Neural progenitor cell (in vitro differentiated cells): ENCODE results near the gene MAP7D2. TPM values are rescaled to one million over a fixed set of nuclear protein-coding genes. Genes with fewer than 3 reads are reported as not detected.

Source experiments
- DNase-seq: peaks from one replicate; pipeline ENCODE4 v3.0.0-alpha.2; 2016; ENCODE audit warnings: low spot score
- H2AFZ ChIP-seq: fragments of 200-600 bp; sonication (generic); replicated peaks from 2 replicates; pipeline ENCODE4 v1.6.1; 2016; ENCODE audit warnings: antibody characterized with exemption
- H3F3A ChIP-seq: fragments of 200-600 bp; sonication (generic); 2 replicates; pipeline ENCODE4 v1.6.1; 2016; ENCODE audit warnings: antibody characterized with exemption, low read depth
- H3K27ac ChIP-seq: fragments of 200-600 bp; sonication (generic); 2 replicates; pipeline ENCODE4 v1.5.1; 2016; ENCODE audit warnings: mild to moderate bottlenecking
- H3K27me3 ChIP-seq: fragments of 200-600 bp; sonication (generic); 2 replicates; pipeline ENCODE4 v1.6.1; 2016; ENCODE audit warnings: mild to moderate bottlenecking, moderate library complexity
- H3K36me3 ChIP-seq: fragments of 200-600 bp; sonication (generic); 2 replicates; pipeline ENCODE4 v1.5.1; 2016
- H3K4me1 ChIP-seq: fragments of 200-600 bp; sonication (generic); 2 replicates; pipeline ENCODE4 v1.6.1; 2016; ENCODE audit warnings: mixed run types
- H3K4me2 ChIP-seq: fragments of 200-600 bp; sonication (generic); 2 replicates; pipeline ENCODE4 v1.6.1; 2016
- H3K4me3 ChIP-seq: fragments of 200-600 bp; sonication (generic); 2 replicates; pipeline ENCODE4 v1.5.1; 2016
- H3K79me2 ChIP-seq: fragments of 200-600 bp; sonication (generic); 2 replicates; pipeline ENCODE4 v1.6.1; 2016; ENCODE audit warnings: low read depth
- H3K9ac ChIP-seq: fragments of 200-600 bp; sonication (generic); 2 replicates; pipeline ENCODE4 v1.6.1; 2016
- H3K9me3 ChIP-seq: fragments of 200-600 bp; sonication (generic); 2 replicates; pipeline ENCODE4 v1.5.1; 2016; ENCODE audit warnings: low read depth
- H4K20me1 ChIP-seq: fragments of 200-600 bp; sonication (generic); 2 replicates; pipeline ENCODE4 v1.6.1; 2016; ENCODE audit warnings: low read depth
- H3K27ac Mint-ChIP-seq: 3 replicates; pipeline ENCODE4 v1.8.0; 2021; ENCODE audit warnings: mixed read lengths
- H3K27me3 Mint-ChIP-seq: 2 replicates; pipeline ENCODE4 v1.8.0; 2022; ENCODE audit warnings: low read depth, mild to moderate bottlenecking, inconsistent platforms, moderate library complexity, mixed read lengths; ENCODE audit not compliant: insufficient read depth
- H3K36me3 Mint-ChIP-seq: 3 replicates; pipeline ENCODE4 v1.8.0; 2021; ENCODE audit warnings: mixed read lengths
- H3K4me1 Mint-ChIP-seq: 3 replicates; pipeline ENCODE4 v1.8.0; 2021; ENCODE audit warnings: mixed read lengths
- H3K4me3 Mint-ChIP-seq: 3 replicates; pipeline ENCODE4 v1.8.0; 2021; ENCODE audit warnings: mild to moderate bottlenecking, moderate library complexity, mixed read lengths
- H3K9me3 Mint-ChIP-seq: 3 replicates; pipeline ENCODE4 v1.8.0; 2020; ENCODE audit warnings: mixed read lengths
- EZH2 ChIP-seq: fragments of 200-600 bp; sonication (generic); IDR thresholded peaks from 2 replicates; pipeline ENCODE4 v1.6.1; 2017; ENCODE audit warnings: antibody characterized with exemption, mild to moderate bottlenecking, moderate library complexity
- EZH2phosphoT487 ChIP-seq: fragments of 200-600 bp; sonication (generic); IDR thresholded peaks from 2 replicates; pipeline ENCODE4 v1.6.1; 2017; ENCODE audit warnings: antibody characterized with exemption
- total RNA-seq: library from RNA; depleted of rRNA; stranded (reverse); fragments of >200 nt; gene quantifications from 2 replicates; pipeline ENCODE4 v1.2.3, GENCODE V29; 2015; ENCODE audit warnings: low replicate concordance
- TF ChIP-seq, protein P1 (sequence below): fragments of 200-600 bp; sonication (generic); IDR thresholded peaks from 2 replicates; pipeline ENCODE4 v1.5.1; 2017; ENCODE audit warnings: antibody characterized with exemption, mild to moderate bottlenecking

The MAP7D2 gene
- total RNA-seq, 1 donor from 2014 or later = 2.6 TPM

DNA sequence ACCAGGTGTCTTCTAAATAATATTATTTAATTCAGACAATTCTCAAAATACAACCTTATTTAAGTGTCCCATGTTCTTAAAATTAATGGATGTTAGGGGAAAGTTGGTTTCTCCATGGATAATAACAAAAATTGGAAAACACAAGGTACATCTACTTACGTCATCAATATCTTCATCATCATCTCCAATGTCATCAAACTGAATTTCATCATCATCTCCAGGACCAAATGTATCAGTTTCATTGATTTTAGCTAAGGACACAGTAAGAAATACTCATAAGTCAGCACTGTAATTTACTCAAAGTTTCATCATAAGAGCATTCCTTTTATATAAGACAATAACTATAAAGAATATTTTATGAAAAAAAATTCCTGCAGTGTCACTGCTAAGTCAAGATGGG is 13.7 kb upstream of the MAP7D2 start:
- Histone ChIP-seq H3K79me2 (peaks cover 11% of the 10 kb centered on the region), H3K36me3 (no peaks in the 10 kb centered on the region), H3K27ac (no peak overlapping the region), H3K9me3 (no peaks in the 10 kb centered on the region), H3K9ac (no peak overlapping the region), H3F3A (peaks cover 14% of the 10 kb centered on the region), H4K20me1 (peaks cover 15% of the 10 kb centered on the region), H3K4me3 (no peak overlapping the region), H2AFZ (no peak overlapping the region), H3K27me3 (no peaks in the 10 kb centered on the region), H3K4me1 (no peaks in the 10 kb centered on the region), H3K4me2 (no peak overlapping the region)
- peaks cover 6% of the 10 kb centered on the region for H3K36me3 Mint-ChIP-seq
- no peaks in the 10 kb centered on the region for H3K9me3 Mint-ChIP-seq
- no peak for DNase-seq
- H3K27ac Mint-ChIP-seq = no peak overlapping the region
- H3K4me3 Mint-ChIP-seq = no peak overlapping the region
- no peaks in the 10 kb centered on the region for H3K27me3 Mint-ChIP-seq
- TF ChIP-seq EZH2phosphoT487 = no peak
- TF ChIP-seq, protein P1, sequence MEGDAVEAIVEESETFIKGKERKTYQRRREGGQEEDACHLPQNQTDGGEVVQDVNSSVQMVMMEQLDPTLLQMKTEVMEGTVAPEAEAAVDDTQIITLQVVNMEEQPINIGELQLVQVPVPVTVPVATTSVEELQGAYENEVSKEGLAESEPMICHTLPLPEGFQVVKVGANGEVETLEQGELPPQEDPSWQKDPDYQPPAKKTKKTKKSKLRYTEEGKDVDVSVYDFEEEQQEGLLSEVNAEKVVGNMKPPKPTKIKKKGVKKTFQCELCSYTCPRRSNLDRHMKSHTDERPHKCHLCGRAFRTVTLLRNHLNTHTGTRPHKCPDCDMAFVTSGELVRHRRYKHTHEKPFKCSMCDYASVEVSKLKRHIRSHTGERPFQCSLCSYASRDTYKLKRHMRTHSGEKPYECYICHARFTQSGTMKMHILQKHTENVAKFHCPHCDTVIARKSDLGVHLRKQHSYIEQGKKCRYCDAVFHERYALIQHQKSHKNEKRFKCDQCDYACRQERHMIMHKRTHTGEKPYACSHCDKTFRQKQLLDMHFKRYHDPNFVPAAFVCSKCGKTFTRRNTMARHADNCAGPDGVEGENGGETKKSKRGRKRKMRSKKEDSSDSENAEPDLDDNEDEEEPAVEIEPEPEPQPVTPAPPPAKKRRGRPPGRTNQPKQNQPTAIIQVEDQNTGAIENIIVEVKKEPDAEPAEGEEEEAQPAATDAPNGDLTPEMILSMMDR = no peak
- TF ChIP-seq EZH2 = no peak
- H3K4me1 Mint-ChIP-seq = no peaks in the 10 kb centered on the region

DNA sequence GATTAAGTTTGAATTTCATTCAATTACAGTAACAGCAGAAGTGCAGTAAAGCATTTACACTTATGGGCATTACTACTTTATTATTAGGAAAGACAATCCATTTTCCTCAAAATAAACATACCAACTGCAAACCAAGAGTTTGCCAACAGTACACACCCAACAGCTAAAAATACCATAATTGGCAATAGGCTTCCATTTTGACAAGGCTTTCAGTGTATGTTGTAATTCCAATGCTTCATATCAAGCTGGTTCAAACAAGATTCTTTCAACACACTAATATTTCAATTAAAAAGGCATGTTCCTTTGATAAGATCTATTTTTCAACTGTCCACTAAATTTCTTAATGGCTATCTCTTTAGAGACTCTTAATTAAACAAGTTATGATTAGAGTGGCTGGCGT is 12.8 kb upstream of the MAP7D2 start:
- no peak overlapping the region for H3K4me3 Mint-ChIP-seq
- Histone ChIP-seq H3F3A (peaks cover 14% of the 10 kb centered on the region), H3K27ac (no peak overlapping the region), H3K4me1 (no peaks in the 10 kb centered on the region), H3K9me3 (no peaks in the 10 kb centered on the region), H3K9ac (no peak overlapping the region), H3K4me2 (no peak overlapping the region), H2AFZ (no peak overlapping the region), H4K20me1 (peaks cover 8% of the 10 kb centered on the region), H3K36me3 (no peaks in the 10 kb centered on the region), H3K27me3 (no peaks in the 10 kb centered on the region), H3K4me3 (no peak overlapping the region), H3K79me2 (peaks cover 9% of the 10 kb centered on the region)
- no peak overlapping the region for H3K27ac Mint-ChIP-seq
- no peaks in the 10 kb centered on the region for H3K9me3 Mint-ChIP-seq
- H3K36me3 Mint-ChIP-seq = peaks cover 6% of the 10 kb centered on the region
- TF ChIP-seq, protein P1 = no peak
- TF ChIP-seq EZH2 = no peak
- TF ChIP-seq EZH2phosphoT487 = no peak
- H3K27me3 Mint-ChIP-seq = no peaks in the 10 kb centered on the region
- DNase-seq = no peak
- H3K4me1 Mint-ChIP-seq = no peaks in the 10 kb centered on the region

DNA sequence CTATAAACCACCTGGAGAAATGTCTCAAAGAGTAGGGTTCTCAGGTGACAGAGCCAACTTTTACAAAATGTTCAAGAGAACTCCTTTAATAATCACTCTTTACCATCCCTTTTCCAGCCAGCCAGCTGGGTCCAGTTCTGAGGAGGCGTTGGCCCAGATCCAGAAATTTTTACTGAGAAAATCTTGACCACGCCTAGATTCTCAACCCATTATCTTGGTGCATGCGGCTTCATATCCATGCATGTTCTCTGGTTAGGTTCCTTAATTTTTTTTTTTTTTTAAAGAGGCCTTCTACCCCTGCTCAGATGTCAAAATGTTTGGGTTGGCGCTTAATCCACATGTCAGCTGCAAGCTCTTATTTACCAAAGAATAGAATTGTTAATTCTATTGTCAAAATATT is 12.0 kb upstream of the MAP7D2 start:
- Histone ChIP-seq H3K4me1 (no peaks in the 10 kb centered on the region), H3K36me3 (no peaks in the 10 kb centered on the region), H2AFZ (no peak overlapping the region), H3K9ac (no peak overlapping the region), H3K4me2 (no peak overlapping the region), H3K27ac (no peak overlapping the region), H3K79me2 (peaks cover 2% of the 10 kb centered on the region), H3K4me3 (no peak overlapping the region), H4K20me1 (peaks cover 8% of the 10 kb centered on the region), H3F3A (peaks cover 14% of the 10 kb centered on the region), H3K27me3 (no peaks in the 10 kb centered on the region), H3K9me3 (no peaks in the 10 kb centered on the region)
- H3K27ac Mint-ChIP-seq = no peak overlapping the region
- no peak for DNase-seq
- peaks cover 6% of the 10 kb centered on the region for H3K36me3 Mint-ChIP-seq
- H3K4me1 Mint-ChIP-seq = no peaks in the 10 kb centered on the region
- no peaks in the 10 kb centered on the region for H3K9me3 Mint-ChIP-seq
- TF ChIP-seq, protein P1 = no peak
- TF ChIP-seq EZH2 = no peak
- TF ChIP-seq EZH2phosphoT487 = no peak
- H3K27me3 Mint-ChIP-seq = no peaks in the 10 kb centered on the region
- no peak overlapping the region for H3K4me3 Mint-ChIP-seq
